ENCODE results near the gene PRKN.
A peak's percentile ranks its signal among the peaks of the same experiment; 100 is the strongest.

The PRKN gene

DNA sequence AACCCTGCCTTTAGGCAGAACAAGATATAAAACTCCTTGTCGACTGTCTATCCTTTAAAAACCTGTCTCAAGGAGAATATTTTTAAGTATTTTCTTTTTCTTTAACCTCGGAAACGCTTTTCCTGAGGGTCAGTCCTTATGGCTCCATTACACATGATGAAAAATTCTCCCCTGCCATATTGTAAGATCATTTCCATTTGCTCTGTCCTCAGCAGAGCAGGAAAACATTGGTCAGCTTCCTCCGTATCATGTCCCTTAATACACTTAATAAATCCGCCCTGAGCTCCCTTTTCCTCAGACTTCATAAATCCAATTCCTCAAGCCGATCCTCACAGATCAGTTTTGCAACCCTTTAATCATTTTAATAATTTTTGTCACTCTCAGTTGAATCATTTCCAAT lies 1219.2 kb downstream of the PRKN start:
- TF ChIP-seq, protein P1, sequence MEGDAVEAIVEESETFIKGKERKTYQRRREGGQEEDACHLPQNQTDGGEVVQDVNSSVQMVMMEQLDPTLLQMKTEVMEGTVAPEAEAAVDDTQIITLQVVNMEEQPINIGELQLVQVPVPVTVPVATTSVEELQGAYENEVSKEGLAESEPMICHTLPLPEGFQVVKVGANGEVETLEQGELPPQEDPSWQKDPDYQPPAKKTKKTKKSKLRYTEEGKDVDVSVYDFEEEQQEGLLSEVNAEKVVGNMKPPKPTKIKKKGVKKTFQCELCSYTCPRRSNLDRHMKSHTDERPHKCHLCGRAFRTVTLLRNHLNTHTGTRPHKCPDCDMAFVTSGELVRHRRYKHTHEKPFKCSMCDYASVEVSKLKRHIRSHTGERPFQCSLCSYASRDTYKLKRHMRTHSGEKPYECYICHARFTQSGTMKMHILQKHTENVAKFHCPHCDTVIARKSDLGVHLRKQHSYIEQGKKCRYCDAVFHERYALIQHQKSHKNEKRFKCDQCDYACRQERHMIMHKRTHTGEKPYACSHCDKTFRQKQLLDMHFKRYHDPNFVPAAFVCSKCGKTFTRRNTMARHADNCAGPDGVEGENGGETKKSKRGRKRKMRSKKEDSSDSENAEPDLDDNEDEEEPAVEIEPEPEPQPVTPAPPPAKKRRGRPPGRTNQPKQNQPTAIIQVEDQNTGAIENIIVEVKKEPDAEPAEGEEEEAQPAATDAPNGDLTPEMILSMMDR (IDR thresholded peaks at IDR 0.05; ENCODE audit: poor library complexity, severe bottlenecking) = no peak
- H3K4me1 ChIP-seq (ENCODE audit: insufficient read depth, poor library complexity, severe bottlenecking) = no peaks in the 10 kb centered on the region
- H3K4me3 ChIP-seq (ENCODE audit: severe bottlenecking) = no peak overlapping the region
- DNase-seq (ENCODE audit: low spot score) (no peak), ATAC-seq (ENCODE audit: low read depth) (no peak)
- H3K36me3 ChIP-seq (ENCODE audit: low read depth) = no peaks in the 10 kb centered on the region
- no peaks in the 10 kb centered on the region for H3K27me3 ChIP-seq (ENCODE audit: insufficient read depth, poor library complexity, severe bottlenecking)
- H3K9me3 ChIP-seq (ENCODE audit: severe bottlenecking) = no peaks in the 10 kb centered on the region
- H3K27ac ChIP-seq (ENCODE audit: poor library complexity, severe bottlenecking) = no peak overlapping the region

DNA sequence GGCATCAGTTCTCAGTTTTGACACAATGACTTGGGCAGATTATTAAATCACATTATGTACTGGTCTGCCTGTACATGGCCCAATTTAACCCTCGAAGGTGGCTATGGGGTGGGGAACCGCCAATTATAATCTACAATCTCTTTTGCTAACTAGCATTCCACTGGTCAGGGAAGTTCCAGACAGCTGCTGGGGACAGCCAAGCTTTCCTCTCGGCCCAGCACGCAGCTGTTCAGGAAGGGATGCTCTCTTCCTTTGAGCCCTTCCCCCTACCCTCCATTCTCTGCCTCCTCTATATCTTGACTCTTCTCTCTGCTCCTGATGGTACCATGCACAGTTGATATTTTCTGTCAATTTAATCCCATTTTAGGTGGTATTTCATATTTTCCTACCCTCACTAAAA lies 1220.2 kb downstream of the PRKN start:
- H3K27ac ChIP-seq (ENCODE audit: poor library complexity, severe bottlenecking) = no peak overlapping the region
- H3K4me1 ChIP-seq (ENCODE audit: insufficient read depth, poor library complexity, severe bottlenecking) = no peaks in the 10 kb centered on the region
- H3K27me3 ChIP-seq (ENCODE audit: insufficient read depth, poor library complexity, severe bottlenecking) = no peaks in the 10 kb centered on the region
- H3K36me3 ChIP-seq (ENCODE audit: low read depth) = no peaks in the 10 kb centered on the region
- no peak for DNase-seq (ENCODE audit: low spot score)
- TF ChIP-seq, protein P1 (IDR thresholded peaks at IDR 0.05; ENCODE audit: poor library complexity, severe bottlenecking) = no peak
- no peak for ATAC-seq (ENCODE audit: low read depth)
- H3K4me3 ChIP-seq (ENCODE audit: severe bottlenecking) = no peak overlapping the region
- no peaks in the 10 kb centered on the region for H3K9me3 ChIP-seq (ENCODE audit: severe bottlenecking)

DNA sequence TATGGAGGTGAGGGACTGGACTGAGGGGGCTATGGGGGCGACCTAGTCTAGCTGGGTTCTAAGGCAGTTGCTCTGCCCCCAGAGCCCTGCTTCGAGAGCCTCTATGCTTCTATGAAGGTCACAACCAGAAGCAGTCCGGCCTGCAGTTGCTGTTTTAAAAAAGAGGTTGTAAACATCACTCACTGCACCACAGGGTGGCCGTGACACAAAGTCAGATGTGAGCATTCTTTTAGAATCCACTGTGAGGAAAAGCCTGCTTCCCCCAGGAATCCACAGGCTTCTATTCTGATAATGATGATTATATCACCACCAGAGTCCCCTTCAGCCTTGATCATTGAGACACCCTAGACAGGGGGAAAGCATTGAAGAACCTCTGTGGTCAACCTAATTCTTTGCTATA lies 1224.0 kb downstream of the PRKN start:
- DNase-seq (ENCODE audit: low spot score) = no peak
- no peak overlapping the region for H3K4me3 ChIP-seq (ENCODE audit: severe bottlenecking)
- no peaks in the 10 kb centered on the region for H3K27me3 ChIP-seq (ENCODE audit: insufficient read depth, poor library complexity, severe bottlenecking)
- no peaks in the 10 kb centered on the region for H3K4me1 ChIP-seq (ENCODE audit: insufficient read depth, poor library complexity, severe bottlenecking)
- H3K27ac ChIP-seq (ENCODE audit: poor library complexity, severe bottlenecking) = no peak overlapping the region
- H3K36me3 ChIP-seq (ENCODE audit: low read depth) = no peaks in the 10 kb centered on the region
- TF ChIP-seq, protein P1 (IDR thresholded peaks at IDR 0.05; ENCODE audit: poor library complexity, severe bottlenecking) = no peak
- ATAC-seq (ENCODE audit: low read depth) = no peak
- H3K9me3 ChIP-seq (ENCODE audit: severe bottlenecking) = no peaks in the 10 kb centered on the region

DNA sequence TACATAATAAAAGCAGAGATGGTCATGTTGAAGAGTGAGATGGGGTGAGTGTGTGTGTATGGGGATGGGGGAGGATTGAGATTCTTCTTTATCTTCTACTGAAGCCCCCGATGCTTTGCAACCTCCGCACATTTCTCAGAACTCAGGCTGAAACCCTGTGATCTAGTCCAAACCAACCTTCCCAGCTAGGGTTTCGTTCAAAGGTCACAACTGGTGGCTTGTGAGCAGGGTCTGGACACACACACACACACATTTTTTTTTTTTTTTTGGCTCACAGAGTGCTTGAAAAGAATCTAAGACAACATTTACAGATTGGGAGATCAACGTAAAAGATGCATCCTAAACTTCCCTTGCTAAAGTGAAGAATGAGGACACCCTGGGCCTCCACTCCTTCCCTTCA lies 1228.7 kb downstream of the PRKN start:
- Histone ChIP-seq H3K27me3 (ENCODE audit: insufficient read depth, poor library complexity, severe bottlenecking) (no peaks in the 10 kb centered on the region), H3K27ac (ENCODE audit: poor library complexity, severe bottlenecking) (no peak overlapping the region), H3K9me3 (ENCODE audit: severe bottlenecking) (no peaks in the 10 kb centered on the region), H3K4me3 (ENCODE audit: severe bottlenecking) (no peak overlapping the region), H3K36me3 (ENCODE audit: low read depth) (no peaks in the 10 kb centered on the region), H3K4me1 (ENCODE audit: insufficient read depth, poor library complexity, severe bottlenecking) (no peaks in the 10 kb centered on the region)
- no peak for DNase-seq (ENCODE audit: low spot score)
- ATAC-seq (ENCODE audit: low read depth) = no peak
- TF ChIP-seq, protein P1 (IDR thresholded peaks at IDR 0.05; ENCODE audit: poor library complexity, severe bottlenecking) = no peak

DNA sequence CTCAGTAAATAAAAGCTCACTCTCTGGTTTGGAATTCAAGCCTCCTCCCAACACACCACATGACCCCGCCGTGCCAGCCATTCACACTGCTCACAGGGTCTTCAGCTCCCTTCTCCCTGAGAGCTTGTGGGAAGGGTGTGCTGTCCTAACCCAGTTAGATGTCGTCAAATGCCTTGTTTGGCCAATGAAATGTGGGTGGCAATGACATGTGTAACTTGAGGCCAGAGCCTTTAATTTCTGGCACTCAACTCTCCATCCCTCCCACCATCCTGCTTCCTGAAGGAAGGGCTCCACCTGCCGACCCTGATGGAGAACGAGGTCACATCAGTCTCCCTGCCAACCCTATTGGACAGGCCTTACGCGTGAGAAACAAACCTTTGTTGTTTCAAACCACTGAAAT lies 1229.2 kb downstream of the PRKN start:
- Histone ChIP-seq H3K27ac (ENCODE audit: poor library complexity, severe bottlenecking) (no peak overlapping the region), H3K4me3 (ENCODE audit: severe bottlenecking) (no peak overlapping the region), H3K36me3 (ENCODE audit: low read depth) (no peaks in the 10 kb centered on the region), H3K27me3 (ENCODE audit: insufficient read depth, poor library complexity, severe bottlenecking) (no peaks in the 10 kb centered on the region), H3K9me3 (ENCODE audit: severe bottlenecking) (no peaks in the 10 kb centered on the region), H3K4me1 (ENCODE audit: insufficient read depth, poor library complexity, severe bottlenecking) (no peaks in the 10 kb centered on the region)
- TF ChIP-seq, protein P1 (IDR thresholded peaks at IDR 0.05; ENCODE audit: poor library complexity, severe bottlenecking) = peak; percentile 86
- peak; percentile 99 for ATAC-seq (ENCODE audit: low read depth)
- no peak for DNase-seq (ENCODE audit: low spot score)
